Mesothelial cell of epicardium (in vitro differentiated cells): ENCODE results near the gene ATP6V0A4. TPM values are rescaled to one million over a fixed set of nuclear protein-coding genes. Genes with fewer than 3 reads are reported as not detected.

ENCODE experiments used
- DNase-seq, 2 experiments: peaks; one replicate each; pipeline ENCODE4 v3.0.0; 2021; ENCODE audit warnings: low spot score in 2 of 2; ENCODE audit not compliant: unreplicated experiment in 2 of 2
- H3K27ac Mint-ChIP-seq: 2 replicates; pipeline ENCODE4 v1.8.0; 2021; ENCODE audit warnings: mixed read lengths
- H3K27me3 Mint-ChIP-seq: 2 replicates; pipeline ENCODE4 v1.8.0; 2021; ENCODE audit warnings: low read depth, mixed read lengths
- H3K36me3 Mint-ChIP-seq: 2 replicates; pipeline ENCODE4 v1.8.0; 2021; ENCODE audit warnings: mixed read lengths
- H3K4me1 Mint-ChIP-seq: 2 replicates; pipeline ENCODE4 v1.8.0; 2021; ENCODE audit warnings: mixed read lengths
- H3K4me3 Mint-ChIP-seq: 2 replicates; pipeline ENCODE4 v1.8.0; 2021; ENCODE audit warnings: mild to moderate bottlenecking, moderate library complexity, mixed read lengths
- H3K9me3 Mint-ChIP-seq: 2 replicates; pipeline ENCODE4 v1.8.0; 2021; ENCODE audit warnings: mixed read lengths
- CTCF ChIP-seq: fragments of 200-600 bp; sonication (generic); IDR thresholded peaks from one replicate; pipeline ENCODE4 v1.5.0; 2021; ENCODE audit warnings: antibody characterized with exemption; ENCODE audit not compliant: unreplicated experiment
- total RNA-seq: library from RNA; stranded (reverse); gene quantifications from 3 replicates; pipeline ENCODE4 v1.2.1, GENCODE V29; 2021

Gene ATP6V0A4
- total RNA-seq, 1 donor from 2014 or later = 0.56 TPM

GRCh38 chr7:138658889-138659288 lies 139.1 kb downstream of the ATP6V0A4 start:
- TF ChIP-seq CTCF = no peak
- H3K9me3 Mint-ChIP-seq = peaks cover 14% of the 10 kb centered on the region
- H3K27me3 Mint-ChIP-seq = no peaks in the 10 kb centered on the region
- no peak for DNase-seq
- peaks cover 13% of the 10 kb centered on the region for H3K36me3 Mint-ChIP-seq
- H3K4me3 Mint-ChIP-seq = no peak overlapping the region
- peaks cover 47% of the 10 kb centered on the region for H3K4me1 Mint-ChIP-seq
- H3K27ac Mint-ChIP-seq = peak overlapping the region; percentile 82

GRCh38 chr7:138657854-138658386 lies 140.1 kb downstream of the ATP6V0A4 start:
- DNase-seq = no peak
- no peak for TF ChIP-seq CTCF
- H3K4me3 Mint-ChIP-seq = no peak overlapping the region
- peaks cover 17% of the 10 kb centered on the region for H3K9me3 Mint-ChIP-seq
- H3K27ac Mint-ChIP-seq = no peak overlapping the region
- peaks cover 15% of the 10 kb centered on the region for H3K36me3 Mint-ChIP-seq
- H3K4me1 Mint-ChIP-seq = peaks cover 37% of the 10 kb centered on the region
- H3K27me3 Mint-ChIP-seq = no peaks in the 10 kb centered on the region

GRCh38 chr7:138656952-138657351 lies 141.0 kb downstream of the ATP6V0A4 start:
- H3K27me3 Mint-ChIP-seq = no peaks in the 10 kb centered on the region
- H3K27ac Mint-ChIP-seq = no peak overlapping the region
- H3K36me3 Mint-ChIP-seq = peaks cover 19% of the 10 kb centered on the region
- H3K4me1 Mint-ChIP-seq = peaks cover 27% of the 10 kb centered on the region
- no peak overlapping the region for H3K4me3 Mint-ChIP-seq
- no peak for TF ChIP-seq CTCF
- no peak for DNase-seq
- peaks cover 20% of the 10 kb centered on the region for H3K9me3 Mint-ChIP-seq

Other genes starting within 250 kb of the ATP6V0A4 start
- gene SVOPL, start 96.8 kb downstream of the ATP6V0A4 start, total RNA-seq = 1.1 TPM in 3 replicates
- gene TMEM213, start 202 bp downstream of the ATP6V0A4 start, total RNA-seq = not detected in 3 replicates
- gene KIAA1549, start 183.2 kb upstream of the ATP6V0A4 start, total RNA-seq = 33.9 to 34.8 TPM (median 34.1 TPM) in 3 replicates
- 1.7 to 2.2 TPM (median 1.9 TPM) in 3 replicates for gene ZC3HAV1L, start 237.8 kb upstream of the ATP6V0A4 start, total RNA-seq